ENCODE results near the gene TSPO. TPM values are rescaled to one million over a fixed set of nuclear protein-coding genes. Genes with fewer than 3 reads are reported as not detected.
A peak's percentile ranks its signal among the peaks of the same experiment; 100 is the strongest.

Gene TSPO
- total and polyA plus RNA-seq, 2 of the 13 experiments (the other 11 are each of a cell fraction or from before 2014, with no cell fraction given): 0.46 to 1.4 TPM

GRCh38 chr22:43118953-43119458 is 32.4 kb upstream of the TSPO start:
- Histone ChIP-seq H2AFZ (ENCODE audit: low read length) (no peak overlapping the region), H3K9ac (ENCODE audit: insufficient read depth, low read depth, low read length) (no peak overlapping the region), H3K4me2 (ENCODE audit: low read depth, low read length) (peak overlapping the region; percentile 61; the same call in 1 of the 2 replicates), H3K4me1 (ENCODE audit: insufficient read depth, low read length) (peaks cover 28% of the 10 kb centered on the region), H3K27me3 (ENCODE audit: control insufficient read depth in 1 of 2, insufficient read depth in 2 of 2, low read length in 2 of 2) (no peaks in the 10 kb centered on the region; a peak in 1 of 5 replicates), H3K4me3 (replicated peaks in 1 of 3; ENCODE audit: insufficient read depth in 1 of 3, low read depth in 2 of 3, low read length in 3 of 3) (no peak overlapping the region), H3K36me3 (replicated peaks in 1 of 2; ENCODE audit: control insufficient read depth in 1 of 2, insufficient read depth in 2 of 2, low read length in 2 of 2) (no peaks in the 10 kb centered on the region), H3K79me2 (ENCODE audit: insufficient read depth, low read length) (no peaks in the 10 kb centered on the region), H3K9me3 (ENCODE audit: low read length) (no peaks in the 10 kb centered on the region), H4K20me1 (ENCODE audit: insufficient read depth, low read length) (no peaks in the 10 kb centered on the region), H3K27ac (ENCODE audit: extremely low read length, insufficient read depth, low read length) (no peak overlapping the region)
- FAIRE-seq (no peak), ATAC-seq (no peak), DNase-seq (ENCODE audit: low spot score) (no peak)
- WGBS (ENCODE audit: low lambda C conversion rate): 54% methylated on average over 5 of the region's 7 CpGs
- CTCF ChIA-PET (ENCODE audit: low intra/inter-chr PET ratio, low total read pairs): no interaction called here
- no TSS peak for BruUV-seq (replicated peaks)
- POLR2A ChIA-PET: interaction anchor here (1.3 kb wide), 1 partner anchor 15 kb away, joined by 4 read pairs; no protein-coding TSS in a partner anchor
- intact Hi-C loops (cut with micrococcal nuclease; ENCODE audit: unreplicated experiment): no loop called here
- no peak for TF ChIP-seq ZNF224 (CRISPR knock-in tag; IDR thresholded peaks at IDR 0.05)
- TF ChIP-seq ZNF891 (CRISPR knock-in tag; IDR thresholded peaks at IDR 0.05): no peak
- TF ChIP-seq TAF1 (CRISPR knock-in tag; IDR thresholded peaks at IDR 0.05): no peak
- TF ChIP-seq KDM2A (CRISPR knock-in tag; IDR thresholded peaks at IDR 0.05; ENCODE audit: borderline replicate concordance, low read depth): no peak
- TF ChIP-seq ZNF253 (CRISPR knock-in tag; IDR thresholded peaks at IDR 0.05; ENCODE audit: borderline replicate concordance): no peak
- no peak for TF ChIP-seq PRPF4 (IDR thresholded peaks at IDR 0.05; ENCODE audit: low read depth, low read length, poor library complexity, severe bottlenecking)
- TF ChIP-seq ZNF3 (CRISPR knock-in tag; IDR thresholded peaks at IDR 0.05): peak; percentile 56; the same call in 1 of the 2 replicates
- no peak for TF ChIP-seq ZNF260 (CRISPR knock-in tag; IDR thresholded peaks at IDR 0.05; ENCODE audit: borderline replicate concordance, low read depth)
- in situ Hi-C loops (cut with HindIII; ENCODE audit: extremely low pct_ligation_motif_present, low pct_unique_long_range_greater_than_20kb): no loop called here

Measured in HepG2 (cell line).